Stimulated activated CD8-positive, alpha-beta memory T cell treated with anti-CD3 and anti-CD28 coated beads, Interleukin-4, amount 100 ng/mL, for 1 hour (primary cell): ENCODE data around the gene NAALADL2.
"Not testable (repeated sequence)": the region's sequence is repeated elsewhere in the genome, so short reads cannot be mapped to it uniquely, and the experiment has no call there.

ENCODE experiments used
- DNase-seq, 2 donors: peaks; one replicate each; pipeline ENCODE4 v3.0.0-alpha.2; 2020; ENCODE audit warnings: low read depth in 2 of 2, low spot score in 1 of 2

Gene NAALADL2

GRCh38 chr3:175257123-175257522 lies 398.0 kb downstream of the NAALADL2 start:
- no peak for DNase-seq

- DNase-seq = no peak
Observed at GRCh38 chr3:175258763-175259162, 399.6 kb downstream of the NAALADL2 start.

- no peak for DNase-seq
Observed at GRCh38 chr3:175260145-175260794, 401.1 kb downstream of the NAALADL2 start.

- DNase-seq = no peak
Observed at GRCh38 chr3:175266478-175266877, 407.3 kb downstream of the NAALADL2 start.

- no peak for DNase-seq
Observed at GRCh38 chr3:175267121-175267531, 408.0 kb downstream of the NAALADL2 start.

- DNase-seq = no peak
Observed at GRCh38 chr3:175267561-175267960, 408.4 kb downstream of the NAALADL2 start.

- DNase-seq = no peak
Observed at GRCh38 chr3:175269394-175269793, 410.3 kb downstream of the NAALADL2 start.

- no peak for DNase-seq
Observed at GRCh38 chr3:175270198-175270837, 411.2 kb downstream of the NAALADL2 start.

GRCh38 chr3:175270866-175271265 lies 411.7 kb downstream of the NAALADL2 start:
- no peak for DNase-seq

- not testable (repeated sequence) for DNase-seq
Observed at GRCh38 chr3:175271465-175271864, 412.3 kb downstream of the NAALADL2 start.

GRCh38 chr3:175272392-175272791 lies 413.3 kb downstream of the NAALADL2 start:
- no peak for DNase-seq

GRCh38 chr3:175273573-175273972 lies 414.4 kb downstream of the NAALADL2 start:
- DNase-seq = no peak

- no peak for DNase-seq
Observed at GRCh38 chr3:175274056-175274455, 414.9 kb downstream of the NAALADL2 start.

GRCh38 chr3:175274474-175275218 lies 415.5 kb downstream of the NAALADL2 start:
- no peak for DNase-seq

GRCh38 chr3:175278680-175279079 lies 419.5 kb downstream of the NAALADL2 start:
- no peak for DNase-seq

- no peak for DNase-seq
Observed at GRCh38 chr3:175279457-175279856, 420.3 kb downstream of the NAALADL2 start.

- DNase-seq = no peak
Observed at GRCh38 chr3:175279911-175280310, 420.8 kb downstream of the NAALADL2 start.

- DNase-seq = no peak
Observed at GRCh38 chr3:175287361-175287963, 428.3 kb downstream of the NAALADL2 start.

GRCh38 chr3:175288621-175289020 lies 429.5 kb downstream of the NAALADL2 start:
- no peak for DNase-seq

- no peak for DNase-seq
Observed at GRCh38 chr3:175294793-175295192, 435.7 kb downstream of the NAALADL2 start.

GRCh38 chr3:175295248-175296130 lies 436.4 kb downstream of the NAALADL2 start:
- DNase-seq = no peak
